ENCODE measurements around the gene RGS7. TPM values are rescaled to one million over a fixed set of nuclear protein-coding genes. Genes with fewer than 3 reads are reported as not detected.

Gene RGS7
- total RNA-seq, 2 experiments from 2014 or later, result not detected

- Mint-ChIP-seq H3K27ac (no peak overlapping the region), H3K9me3 (no peaks in the 10 kb centered on the region), H3K27me3 (no peaks in the 10 kb centered on the region), H3K4me1 (ENCODE audit: low read depth) (no peaks in the 10 kb centered on the region), H3K36me3 (ENCODE audit: low read depth) (no peaks in the 10 kb centered on the region), H3K4me3 (no peak overlapping the region)
- ChIA-PET CTCF (no interaction called here), POLR2A (no interaction called here)
- no peak for ATAC-seq
- intact Hi-C loops (cut with micrococcal nuclease), result no loop called here
- TF ChIP-seq CTCF (IDR thresholded peaks at IDR 0.05), result no peak
- DNase-seq, result no peak
Observed at GRCh38 chr1:241375886-241376285, 18.9 kb upstream of the RGS7 start.

GRCh38 chr1:241366196-241366595, 9.2 kb upstream of the RGS7 start:
- intact Hi-C loops (cut with micrococcal nuclease), result no loop called here
- ChIA-PET CTCF (no interaction called here), POLR2A (no interaction called here)
- no peak overlapping the region for H3K4me3 Mint-ChIP-seq
- no peaks in the 10 kb centered on the region for H3K27me3 Mint-ChIP-seq
- H3K4me1 Mint-ChIP-seq (ENCODE audit: low read depth), result no peaks in the 10 kb centered on the region
- H3K9me3 Mint-ChIP-seq, result no peaks in the 10 kb centered on the region
- no peak for ATAC-seq
- TF ChIP-seq CTCF (IDR thresholded peaks at IDR 0.05), result no peak
- H3K36me3 Mint-ChIP-seq (ENCODE audit: low read depth), result no peaks in the 10 kb centered on the region
- DNase-seq, result no peak
- no peak overlapping the region for H3K27ac Mint-ChIP-seq

GRCh38 chr1:241362350-241362749, 5.3 kb upstream of the RGS7 start:
- no peak for ATAC-seq
- H3K27ac Mint-ChIP-seq, result no peak overlapping the region
- H3K9me3 Mint-ChIP-seq, result no peaks in the 10 kb centered on the region
- intact Hi-C loops (cut with micrococcal nuclease), result no loop called here
- POLR2A ChIA-PET, result no interaction called here
- CTCF ChIA-PET, result no interaction called here
- no peak for TF ChIP-seq CTCF (IDR thresholded peaks at IDR 0.05)
- H3K4me3 Mint-ChIP-seq, result no peak overlapping the region
- no peaks in the 10 kb centered on the region for H3K36me3 Mint-ChIP-seq (ENCODE audit: low read depth)
- no peak for DNase-seq
- peaks cover 23% of the 10 kb centered on the region for H3K27me3 Mint-ChIP-seq
- H3K4me1 Mint-ChIP-seq (ENCODE audit: low read depth), result peaks cover 2% of the 10 kb centered on the region

GRCh38 chr1:241357366-241358340, 648 bp upstream of the RGS7 start:
- no peak for TF ChIP-seq CTCF (IDR thresholded peaks at IDR 0.05)
- no peak overlapping the region for H3K4me3 Mint-ChIP-seq
- H3K4me1 Mint-ChIP-seq (ENCODE audit: low read depth), result peaks cover 4% of the 10 kb centered on the region
- H3K36me3 Mint-ChIP-seq (ENCODE audit: low read depth), result no peaks in the 10 kb centered on the region
- H3K9me3 Mint-ChIP-seq, result no peaks in the 10 kb centered on the region
- no peak overlapping the region for H3K27ac Mint-ChIP-seq
- POLR2A ChIA-PET, result no interaction called here
- H3K27me3 Mint-ChIP-seq, result peaks cover 43% of the 10 kb centered on the region
- ATAC-seq (no peak), DNase-seq (no peak)
- intact Hi-C loops (cut with micrococcal nuclease), result no loop called here
- CTCF ChIA-PET, result no interaction called here

GRCh38 chr1:241356187-241356518, 852 bp downstream of the RGS7 start:
- POLR2A ChIA-PET, result no interaction called here
- no peak for ATAC-seq
- CTCF ChIA-PET, result no interaction called here
- DNase-seq, result no peak
- peaks cover 43% of the 10 kb centered on the region for H3K27me3 Mint-ChIP-seq
- no peaks in the 10 kb centered on the region for H3K36me3 Mint-ChIP-seq (ENCODE audit: low read depth)
- no peak overlapping the region for H3K27ac Mint-ChIP-seq
- intact Hi-C loops (cut with micrococcal nuclease), result no loop called here
- H3K4me1 Mint-ChIP-seq (ENCODE audit: low read depth), result peaks cover 4% of the 10 kb centered on the region
- no peak for TF ChIP-seq CTCF (IDR thresholded peaks at IDR 0.05)
- no peaks in the 10 kb centered on the region for H3K9me3 Mint-ChIP-seq
- H3K4me3 Mint-ChIP-seq, result no peak overlapping the region
